Keratinocyte (primary cell): ENCODE results near the gene ZC3HAV1L. TPM values are rescaled to one million over a fixed set of nuclear protein-coding genes. Genes with fewer than 3 reads are reported as not detected.

ENCODE experiments used
- DNase-seq: peaks from one replicate; pipeline ENCODE4 v3.0.0-alpha.2; 2011; ENCODE audit warnings: low read depth, missing footprints, low spot score
- FAIRE-seq: peaks from 2 replicates; lab custom pipeline; 2011; peaks lifted over from hg19 to GRCh38; lab: Jason Lieb, UNC
- H2AFZ ChIP-seq: 2 replicates; pipeline ENCODE4 v1.6.0; 2012; ENCODE audit warnings: low read length, control low read depth, inconsistent platforms; ENCODE audit not compliant: control insufficient read depth
- H3K27ac ChIP-seq: 2 replicates; pipeline ENCODE4 v1.5.1; 2011; ENCODE audit warnings: low read length; ENCODE audit not compliant: control insufficient read depth, insufficient read depth
- H3K27me3 ChIP-seq: 3 replicates; pipeline ENCODE4 v1.6.0; 2011; ENCODE audit warnings: low read length; ENCODE audit not compliant: control insufficient read depth, insufficient read depth; ENCODE audit errors: extremely low read depth
- H3K36me3 ChIP-seq, 2 experiments: 2 replicates in 1 of 2; 3 replicates in 1 of 2; pipeline ENCODE4 v1.5.1; 2011; ENCODE audit warnings: low read length in 2 of 2, mild to moderate bottlenecking in 1 of 2; ENCODE audit not compliant: control insufficient read depth in 2 of 2, insufficient read depth in 2 of 2; ENCODE audit errors: extremely low read depth in 1 of 2
- H3K4me1 ChIP-seq: 3 replicates; pipeline ENCODE4 v1.5.1; 2011; ENCODE audit warnings: low read length; ENCODE audit not compliant: control insufficient read depth, insufficient read depth; ENCODE audit errors: extremely low read depth
- H3K4me2 ChIP-seq: 3 replicates; pipeline ENCODE4 v1.6.0; 2011; ENCODE audit warnings: low read depth, low read length; ENCODE audit not compliant: control insufficient read depth, insufficient read depth; ENCODE audit errors: extremely low read depth
- H3K4me3 ChIP-seq, 3 experiments: fragments of 200-600 bp in 1 of 3; sonication (generic) in 1 of 3; 2 replicates in 2 of 3; 3 replicates in 1 of 3; pipeline ENCODE4 v1.5.1; 2011 to 2016; ENCODE audit warnings: low read length in 3 of 3, mild to moderate bottlenecking in 3 of 3, control low read depth in 2 of 3, inconsistent platforms in 1 of 3, low read depth in 1 of 3, mixed read lengths in 1 of 3, mixed run types in 1 of 3, moderate library complexity in 1 of 3; ENCODE audit not compliant: control insufficient read depth in 2 of 3, insufficient read depth in 2 of 3; ENCODE audit errors: extremely low read depth in 1 of 3
- H3K79me2 ChIP-seq: 2 replicates; pipeline ENCODE4 v1.6.0; 2012; ENCODE audit warnings: low read length; ENCODE audit not compliant: control insufficient read depth, insufficient read depth
- H3K9ac ChIP-seq: 3 replicates; pipeline ENCODE4 v1.6.0; 2011; ENCODE audit warnings: low read length; ENCODE audit not compliant: control insufficient read depth, insufficient read depth; ENCODE audit errors: extremely low read depth
- H3K9me1 ChIP-seq: 3 replicates; pipeline ENCODE4 v1.6.0; 2011; ENCODE audit warnings: low read length; ENCODE audit not compliant: control insufficient read depth, insufficient read depth; ENCODE audit errors: extremely low read depth
- H3K9me3 ChIP-seq: 2 replicates; pipeline ENCODE4 v1.5.1; 2012; ENCODE audit warnings: low read depth, low read length; ENCODE audit not compliant: control insufficient read depth
- H4K20me1 ChIP-seq: 3 replicates; pipeline ENCODE4 v1.6.0; 2011; ENCODE audit warnings: low read length; ENCODE audit not compliant: control insufficient read depth, insufficient read depth; ENCODE audit errors: extremely low read depth
- EZH2 ChIP-seq: IDR thresholded peaks from one replicate; pipeline ENCODE4 v1.6.1; 2012; ENCODE audit warnings: inconsistent platforms, mild to moderate bottlenecking, low read length, moderate library complexity
- dilution Hi-C: fragments of 300-500 bp; cut with MboI; formaldehyde crosslinking; loops from one replicate; pipeline ENCODE4 v1.7.0; 2020; ENCODE audit warnings: low sequenced_read_pairs; ENCODE audit not compliant: extremely low pct_ligation_motif_present
- polyA plus RNA-seq, 5 experiments: library from polyadenylated mRNA; depleted of rRNA in 3 of 5; stranded (reverse) in 3 of 5; stranded (forward) in 1 of 5; unstranded in 1 of 5; fragments of >200 nt; gene quantifications; 1 replicate in 1 of 5; 2 replicates in 3 of 5; 3 replicates in 1 of 5; pipeline versions ENCODE4 v1.2.1 to v1.2.3, GENCODE V29; 2011 to 2012; ENCODE audit warnings: missing spikeins in 2 of 5, low read depth in 1 of 5, low replicate concordance in 1 of 5
- TF ChIP-seq, protein P1 (sequence below), 3 experiments: IDR thresholded peaks in 1 of 3; conservative IDR thresholded peaks in 1 of 3; optimal IDR thresholded peaks in 1 of 3; 2 replicates in 2 of 3; 3 replicates in 1 of 3; pipeline versions ENCODE3 to v1.5.1; 2011; ENCODE audit warnings: low read length in 3 of 3, mild to moderate bottlenecking in 3 of 3, moderate library complexity in 2 of 3, control low read depth in 1 of 3, inconsistent platforms in 1 of 3; ENCODE audit not compliant: insufficient read depth in 2 of 3; ENCODE audit errors: extremely low read depth in 1 of 3

The ZC3HAV1L gene
- polyA plus RNA-seq, 1 donor (not counting 4 experiments of a cell fraction or from before 2014, with no cell fraction given) = 7.9 TPM

DNA sequence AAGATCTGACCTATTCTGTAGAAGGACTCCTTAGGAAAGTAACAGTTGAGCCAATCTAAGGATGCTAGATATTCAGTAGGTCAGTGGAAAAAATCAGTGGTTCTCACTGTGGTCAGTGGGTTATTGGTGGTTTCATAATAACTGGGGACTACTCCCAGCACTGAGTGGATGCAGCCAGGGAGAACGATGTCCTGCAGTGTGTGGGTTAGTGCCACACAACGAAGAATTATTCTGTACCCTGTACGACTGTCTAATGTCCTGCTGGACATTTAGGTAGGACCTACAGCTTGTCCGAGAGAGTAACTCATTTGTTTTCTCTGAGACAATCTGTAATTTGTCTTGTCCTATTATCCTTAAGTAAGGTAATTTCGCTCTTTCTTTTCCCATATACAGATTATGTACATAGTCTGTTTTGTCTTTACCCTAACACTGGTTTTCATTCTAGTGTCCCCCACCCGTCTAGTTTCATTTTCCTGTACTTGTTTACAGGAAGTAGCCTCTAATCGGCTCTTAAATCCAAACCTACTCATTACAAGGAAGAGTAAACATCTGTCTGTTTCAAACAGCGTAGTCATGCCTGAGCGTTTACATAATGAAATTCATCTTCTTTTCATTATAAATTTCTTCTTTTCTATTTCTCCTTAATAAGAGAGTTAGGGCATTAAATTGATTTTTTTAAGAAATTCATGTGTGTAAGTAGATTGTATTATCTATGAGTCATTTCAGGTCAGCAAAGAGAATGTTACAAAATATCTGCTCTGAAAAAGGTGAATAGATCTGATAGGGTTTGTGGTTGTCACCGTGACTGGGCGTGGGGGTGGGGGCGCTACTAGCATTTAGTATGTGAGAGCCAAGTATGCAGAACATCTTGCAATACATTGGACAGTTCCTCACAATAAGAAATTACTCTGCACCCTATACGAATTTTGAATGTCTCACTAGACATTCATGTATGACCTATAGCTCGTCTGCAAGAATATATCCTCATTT is 8.3 kb upstream of the ZC3HAV1L start:
- H3K9ac ChIP-seq = no peak overlapping the region
- H3K9me1 ChIP-seq = no peaks in the 10 kb centered on the region
- no peaks in the 10 kb centered on the region for H3K79me2 ChIP-seq
- no peak overlapping the region for H2AFZ ChIP-seq
- no peaks in the 10 kb centered on the region for H3K9me3 ChIP-seq
- no peak for DNase-seq
- H4K20me1 ChIP-seq = no peaks in the 10 kb centered on the region
- no peak overlapping the region for H3K4me3 ChIP-seq
- no peak overlapping the region for H3K27ac ChIP-seq
- no peaks in the 10 kb centered on the region for H3K27me3 ChIP-seq
- no peak for FAIRE-seq
- no peak overlapping the region for H3K4me2 ChIP-seq
- TF ChIP-seq EZH2 = no peak
- TF ChIP-seq, protein P1, sequence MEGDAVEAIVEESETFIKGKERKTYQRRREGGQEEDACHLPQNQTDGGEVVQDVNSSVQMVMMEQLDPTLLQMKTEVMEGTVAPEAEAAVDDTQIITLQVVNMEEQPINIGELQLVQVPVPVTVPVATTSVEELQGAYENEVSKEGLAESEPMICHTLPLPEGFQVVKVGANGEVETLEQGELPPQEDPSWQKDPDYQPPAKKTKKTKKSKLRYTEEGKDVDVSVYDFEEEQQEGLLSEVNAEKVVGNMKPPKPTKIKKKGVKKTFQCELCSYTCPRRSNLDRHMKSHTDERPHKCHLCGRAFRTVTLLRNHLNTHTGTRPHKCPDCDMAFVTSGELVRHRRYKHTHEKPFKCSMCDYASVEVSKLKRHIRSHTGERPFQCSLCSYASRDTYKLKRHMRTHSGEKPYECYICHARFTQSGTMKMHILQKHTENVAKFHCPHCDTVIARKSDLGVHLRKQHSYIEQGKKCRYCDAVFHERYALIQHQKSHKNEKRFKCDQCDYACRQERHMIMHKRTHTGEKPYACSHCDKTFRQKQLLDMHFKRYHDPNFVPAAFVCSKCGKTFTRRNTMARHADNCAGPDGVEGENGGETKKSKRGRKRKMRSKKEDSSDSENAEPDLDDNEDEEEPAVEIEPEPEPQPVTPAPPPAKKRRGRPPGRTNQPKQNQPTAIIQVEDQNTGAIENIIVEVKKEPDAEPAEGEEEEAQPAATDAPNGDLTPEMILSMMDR (optimal IDR thresholded peaks at IDR 0.05 in 1 of 3, IDR thresholded peaks at IDR 0.05 in 1 of 3, conservative IDR thresholded peaks at IDR 0.05 in 1 of 3; ENCODE audit: extremely low read depth in 1 of 3, insufficient read depth in 2 of 3, low read length in 3 of 3) = no peak
- dilution Hi-C loops = no loop called here
- no peaks in the 10 kb centered on the region for H3K4me1 ChIP-seq
- H3K36me3 ChIP-seq = peaks cover 7 to 13% of the 10 kb centered on the region in 2 experiments

DNA sequence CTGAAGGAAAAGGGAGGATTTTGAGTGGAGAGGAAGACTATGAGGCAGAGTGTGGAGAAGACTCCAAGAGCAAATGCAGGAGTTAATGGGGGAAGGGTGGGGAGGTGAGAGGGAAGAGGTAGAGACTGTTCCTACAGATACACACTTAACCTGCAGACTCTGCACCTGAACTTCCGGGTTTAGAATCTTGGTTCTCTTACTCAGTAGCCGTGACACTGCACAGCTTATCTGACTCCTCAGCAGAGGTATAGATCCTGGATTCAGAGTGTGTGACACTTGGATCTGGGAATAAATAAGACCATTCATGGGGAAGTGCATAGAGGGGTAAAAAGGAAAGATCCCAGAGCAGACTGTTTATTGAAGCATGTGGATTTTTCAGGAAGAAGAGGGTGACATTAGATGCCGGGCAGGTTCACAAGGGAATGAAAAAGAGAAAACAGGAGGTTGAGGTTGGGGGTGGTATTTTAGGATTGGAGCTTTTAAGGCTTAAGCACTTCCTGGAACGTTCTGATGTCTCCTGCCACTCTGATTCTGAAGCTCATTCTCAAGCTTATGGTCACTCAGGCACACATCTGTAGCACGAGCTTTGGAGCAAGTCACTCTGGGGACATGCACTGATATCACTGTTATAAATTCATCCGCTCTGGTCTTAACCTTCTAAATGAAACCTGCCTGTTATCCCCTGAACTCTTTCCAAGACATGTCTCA is 5.7 kb upstream of the ZC3HAV1L start:
- DNase-seq (no peak), FAIRE-seq (no peak)
- no peak overlapping the region for H3K4me3 ChIP-seq
- no peak overlapping the region for H3K4me2 ChIP-seq
- no peaks in the 10 kb centered on the region for H4K20me1 ChIP-seq
- peaks cover 0 to 6% of the 10 kb centered on the region in 2 experiments for H3K36me3 ChIP-seq
- dilution Hi-C loops = no loop called here
- no peaks in the 10 kb centered on the region for H3K79me2 ChIP-seq
- no peak overlapping the region for H3K27ac ChIP-seq
- H3K9me3 ChIP-seq = no peaks in the 10 kb centered on the region
- no peak overlapping the region for H3K9ac ChIP-seq
- no peak for TF ChIP-seq EZH2
- TF ChIP-seq, protein P1 (optimal IDR thresholded peaks at IDR 0.05 in 1 of 3, IDR thresholded peaks at IDR 0.05 in 1 of 3, conservative IDR thresholded peaks at IDR 0.05 in 1 of 3; ENCODE audit: extremely low read depth in 1 of 3, insufficient read depth in 2 of 3, low read length in 3 of 3) = no peak
- H2AFZ ChIP-seq = no peak overlapping the region
- peaks cover 3% of the 10 kb centered on the region for H3K4me1 ChIP-seq
- no peaks in the 10 kb centered on the region for H3K9me1 ChIP-seq
- no peaks in the 10 kb centered on the region for H3K27me3 ChIP-seq
